DND-41 (cell line): ENCODE results near the gene ZC3H15.

Source experiments
- ATAC-seq: fragments of 200-7000 bp; cut with Tn5 transposase; 3 replicates; pipeline ENCODE4 v1.9.1; 2021; ENCODE audit warnings: low read depth; ENCODE audit not compliant: insufficient read depth
- DNase-seq: peaks from one replicate; pipeline ENCODE4 v3.0.0-alpha.2; 2020
- H2AFZ ChIP-seq: 2 replicates; pipeline ENCODE4 v1.6.0; 2012; ENCODE audit warnings: low read depth, low read length
- H3K27ac ChIP-seq: 2 replicates; pipeline ENCODE4 v1.5.1; 2012; ENCODE audit warnings: low read length, inconsistent platforms
- H3K27me3 ChIP-seq: fragments of 200-600 bp; sonication (generic); 2 replicates; pipeline ENCODE4 v1.6.0; 2012; ENCODE audit warnings: low read length, mild to moderate bottlenecking, inconsistent platforms; ENCODE audit not compliant: insufficient read depth, poor library complexity
- H3K36me3 ChIP-seq: 2 replicates; pipeline ENCODE4 v1.5.1; 2012; ENCODE audit warnings: low read length, inconsistent platforms; ENCODE audit not compliant: insufficient read depth
- H3K4me1 ChIP-seq: 2 replicates; pipeline ENCODE4 v1.5.1; 2012; ENCODE audit warnings: mild to moderate bottlenecking, low read length; ENCODE audit not compliant: insufficient read depth
- H3K4me2 ChIP-seq: 2 replicates; pipeline ENCODE4 v1.6.0; 2012; ENCODE audit warnings: mild to moderate bottlenecking, moderate library complexity, low read length, inconsistent platforms; ENCODE audit not compliant: insufficient read depth
- H3K4me3 ChIP-seq, 2 experiments: fragments of 200-600 bp in 1 of 2; shearing (Covaris generic) in 1 of 2; 2 replicates each; pipeline ENCODE4 v1.5.1; 2012 to 2016; ENCODE audit warnings: inconsistent platforms in 2 of 2, low read length in 2 of 2, mild to moderate bottlenecking in 2 of 2, low read depth in 1 of 2, moderate library complexity in 1 of 2
- H3K79me2 ChIP-seq: 2 replicates; pipeline ENCODE4 v1.6.0; 2012; ENCODE audit warnings: low read length, inconsistent platforms; ENCODE audit not compliant: insufficient read depth
- H3K9ac ChIP-seq: 2 replicates; pipeline ENCODE4 v1.6.0; 2012; ENCODE audit warnings: low read depth, mild to moderate bottlenecking, inconsistent platforms, low read length, moderate library complexity
- H3K9me3 ChIP-seq: 2 replicates; pipeline ENCODE4 v1.5.1; 2012; ENCODE audit warnings: low read length, moderate library complexity, mild to moderate bottlenecking, inconsistent platforms; ENCODE audit not compliant: insufficient read depth, severe bottlenecking
- H4K20me1 ChIP-seq: 2 replicates; pipeline ENCODE4 v1.6.0; 2012; ENCODE audit warnings: low read length; ENCODE audit not compliant: insufficient read depth
- EZH2 ChIP-seq: IDR thresholded peaks from 3 replicates; pipeline ENCODE4 v1.6.1; 2012; ENCODE audit warnings: borderline replicate concordance, low read depth, mild to moderate bottlenecking, moderate library complexity, low read length, inconsistent platforms; ENCODE audit not compliant: severe bottlenecking
- TF ChIP-seq, protein P1 (sequence below): IDR thresholded peaks from 2 replicates; pipeline ENCODE4 v1.5.1; 2012; ENCODE audit warnings: borderline replicate concordance, low read length, moderate library complexity, mild to moderate bottlenecking; ENCODE audit not compliant: poor library complexity, severe bottlenecking; ENCODE audit errors: extremely low read depth

Gene ZC3H15

GRCh38 chr2:186485576-186485870 is 537 bp upstream of the ZC3H15 start:
- peak overlapping the region; percentile 81 for H3K27ac ChIP-seq
- peak overlapping the region; percentile 64 for H3K9ac ChIP-seq
- TF ChIP-seq, protein P1, sequence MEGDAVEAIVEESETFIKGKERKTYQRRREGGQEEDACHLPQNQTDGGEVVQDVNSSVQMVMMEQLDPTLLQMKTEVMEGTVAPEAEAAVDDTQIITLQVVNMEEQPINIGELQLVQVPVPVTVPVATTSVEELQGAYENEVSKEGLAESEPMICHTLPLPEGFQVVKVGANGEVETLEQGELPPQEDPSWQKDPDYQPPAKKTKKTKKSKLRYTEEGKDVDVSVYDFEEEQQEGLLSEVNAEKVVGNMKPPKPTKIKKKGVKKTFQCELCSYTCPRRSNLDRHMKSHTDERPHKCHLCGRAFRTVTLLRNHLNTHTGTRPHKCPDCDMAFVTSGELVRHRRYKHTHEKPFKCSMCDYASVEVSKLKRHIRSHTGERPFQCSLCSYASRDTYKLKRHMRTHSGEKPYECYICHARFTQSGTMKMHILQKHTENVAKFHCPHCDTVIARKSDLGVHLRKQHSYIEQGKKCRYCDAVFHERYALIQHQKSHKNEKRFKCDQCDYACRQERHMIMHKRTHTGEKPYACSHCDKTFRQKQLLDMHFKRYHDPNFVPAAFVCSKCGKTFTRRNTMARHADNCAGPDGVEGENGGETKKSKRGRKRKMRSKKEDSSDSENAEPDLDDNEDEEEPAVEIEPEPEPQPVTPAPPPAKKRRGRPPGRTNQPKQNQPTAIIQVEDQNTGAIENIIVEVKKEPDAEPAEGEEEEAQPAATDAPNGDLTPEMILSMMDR = no peak
- TF ChIP-seq EZH2 = no peak
- peak overlapping the region; percentile 81 for H2AFZ ChIP-seq
- no peaks in the 10 kb centered on the region for H3K27me3 ChIP-seq
- peak overlapping the region; percentile 63 to 74 for H3K4me3 ChIP-seq
- H3K4me2 ChIP-seq = peak overlapping the region; percentile 92
- H3K9me3 ChIP-seq = no peaks in the 10 kb centered on the region
- peaks cover 57% of the 10 kb centered on the region for H3K4me1 ChIP-seq
- H4K20me1 ChIP-seq = peaks cover 36% of the 10 kb centered on the region; the same call in 1 of the 2 replicates
- H3K36me3 ChIP-seq = no peaks in the 10 kb centered on the region; the same call in 1 of the 2 replicates
- peaks cover 69% of the 10 kb centered on the region for H3K79me2 ChIP-seq
- DNase-seq (no peak), ATAC-seq (no peak)

- H4K20me1 ChIP-seq = peaks cover 49% of the 10 kb centered on the region; the same call in 1 of the 2 replicates
These were observed 889 bp downstream of the ZC3H15 start for GRCh38 chr2:186486651-186487647.

GRCh38 chr2:186493564-186494085 is 7.6 kb downstream of the ZC3H15 start:
- TF ChIP-seq, protein P1 = no peak
- TF ChIP-seq EZH2 = no peak
- H3K27ac ChIP-seq = no peak overlapping the region
- no peak for DNase-seq
- H3K4me1 ChIP-seq = peaks cover 21% of the 10 kb centered on the region
- H3K4me3 ChIP-seq = no peak overlapping the region
- H3K27me3 ChIP-seq = no peaks in the 10 kb centered on the region
- H3K4me2 ChIP-seq = peak overlapping the region; percentile 16; the same call in 1 of the 2 replicates
- ATAC-seq = no peak
- no peaks in the 10 kb centered on the region for H3K9me3 ChIP-seq
- no peak overlapping the region for H2AFZ ChIP-seq
- H3K36me3 ChIP-seq = peaks cover 49% of the 10 kb centered on the region
- peaks cover 78% of the 10 kb centered on the region for H4K20me1 ChIP-seq
- H3K79me2 ChIP-seq = peaks cover 99% of the 10 kb centered on the region
- H3K9ac ChIP-seq = no peak overlapping the region

More at GRCh38 chr2:186486651-186487647, 889 bp downstream of the ZC3H15 start:
- Histone ChIP-seq H2AFZ (peak overlapping the region; percentile 79), H3K4me2 (peak overlapping the region; percentile 92), H3K9ac (peak overlapping the region; percentile 64), H3K4me1 (peaks cover 59% of the 10 kb centered on the region), H3K9me3 (no peaks in the 10 kb centered on the region), H3K79me2 (peaks cover 83% of the 10 kb centered on the region), H3K27ac (peak overlapping the region; percentile 81), H3K27me3 (no peaks in the 10 kb centered on the region), H3K36me3 (no peaks in the 10 kb centered on the region; the same call in 1 of the 2 replicates), H3K4me3 (peak overlapping the region; percentile 63 to 74)
- no peak for ATAC-seq
- TF ChIP-seq, protein P1 = no peak
- no peak for TF ChIP-seq EZH2
- DNase-seq = no peak
